GM19467 (cell line): ENCODE data around the gene PPM1L.
A peak's percentile ranks its signal among the peaks of the same experiment; 100 is the strongest.

Experiments
- ATAC-seq: cut with Tn5 transposase; IDR thresholded peaks from one replicate; pipeline ENCODE4 v1.9.1; 2021; ENCODE audit warnings: mild to moderate bottlenecking, moderate library complexity; ENCODE audit not compliant: unreplicated experiment

The PPM1L gene

DNA sequence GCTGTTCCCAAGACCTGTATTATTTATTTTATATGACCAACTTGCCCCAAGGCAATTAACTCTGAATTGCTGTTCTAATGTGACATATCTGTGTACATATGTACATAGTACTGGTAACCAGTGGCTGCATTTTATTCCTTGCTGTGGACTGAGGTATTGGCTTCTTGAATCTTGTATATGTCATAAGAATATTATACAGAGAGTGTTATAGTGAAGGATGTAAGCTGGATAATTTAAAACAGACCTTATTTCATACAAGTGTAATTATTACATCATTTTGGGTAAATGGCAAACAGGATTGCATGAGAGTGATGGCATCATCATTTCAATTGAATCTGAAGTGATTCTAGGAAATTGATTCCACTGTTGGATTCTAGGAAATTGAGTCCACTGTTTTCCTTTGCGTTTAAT lies 316.2 kb downstream of the PPM1L start:
- no peak for ATAC-seq

DNA sequence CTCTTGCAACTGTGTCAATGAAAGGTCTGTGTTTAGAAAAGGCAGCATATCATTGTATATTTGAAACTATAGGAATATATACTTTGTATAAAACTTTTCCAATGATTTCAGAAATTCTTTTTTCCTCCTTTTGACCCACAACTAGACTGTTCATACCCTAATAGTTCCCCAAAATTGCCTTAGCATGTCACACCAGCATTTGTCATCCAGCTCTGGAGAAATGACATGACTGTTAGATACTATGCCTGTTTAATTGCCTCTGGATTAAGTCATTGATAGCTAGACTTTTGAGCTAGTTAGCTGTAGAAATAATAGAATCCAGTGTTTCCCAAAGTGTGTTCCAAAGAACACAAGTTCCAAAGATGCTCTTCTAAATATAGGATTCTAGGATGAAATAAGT lies 316.7 kb downstream of the PPM1L start:
- ATAC-seq, result no peak

DNA sequence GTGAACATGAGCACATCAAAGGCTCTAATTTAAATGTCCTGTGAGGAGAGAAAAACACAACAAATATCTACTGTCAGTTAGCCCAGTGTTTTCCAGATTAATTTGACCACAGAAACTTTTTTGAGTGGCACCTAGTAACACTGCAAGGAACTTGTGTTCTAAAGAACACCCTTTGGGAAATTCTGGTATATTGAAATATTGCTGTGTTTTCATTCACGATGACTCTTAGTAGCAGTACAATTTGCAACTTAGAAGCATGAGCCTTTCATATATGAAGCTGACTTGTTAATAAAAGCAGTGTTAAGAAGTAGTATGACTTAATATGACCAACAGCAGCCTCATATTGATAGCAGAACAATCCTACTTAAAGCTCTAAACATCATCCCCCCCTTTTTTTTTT lies 317.1 kb downstream of the PPM1L start:
- ATAC-seq, result no peak

DNA sequence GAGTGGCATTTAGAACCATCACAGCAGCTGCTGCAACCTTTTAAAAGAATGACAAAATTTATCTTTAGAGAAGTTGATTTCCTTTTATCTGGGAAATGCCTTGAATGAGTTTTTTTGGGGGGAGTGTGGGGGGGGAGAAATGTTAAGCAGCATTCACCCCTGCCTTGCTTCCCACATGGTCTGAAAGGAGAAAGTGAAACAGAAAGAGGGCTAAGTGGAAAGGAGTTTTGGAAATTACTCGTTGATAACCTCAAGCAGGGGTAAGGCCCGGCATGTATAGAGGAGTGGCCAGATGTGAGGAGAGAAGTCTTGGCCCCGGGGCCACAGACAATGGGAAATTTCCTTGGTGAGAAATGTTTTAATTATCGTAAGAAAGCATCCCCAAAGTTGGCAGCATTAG lies 325.6 kb downstream of the PPM1L start:
- ATAC-seq, result peak; percentile 71

DNA sequence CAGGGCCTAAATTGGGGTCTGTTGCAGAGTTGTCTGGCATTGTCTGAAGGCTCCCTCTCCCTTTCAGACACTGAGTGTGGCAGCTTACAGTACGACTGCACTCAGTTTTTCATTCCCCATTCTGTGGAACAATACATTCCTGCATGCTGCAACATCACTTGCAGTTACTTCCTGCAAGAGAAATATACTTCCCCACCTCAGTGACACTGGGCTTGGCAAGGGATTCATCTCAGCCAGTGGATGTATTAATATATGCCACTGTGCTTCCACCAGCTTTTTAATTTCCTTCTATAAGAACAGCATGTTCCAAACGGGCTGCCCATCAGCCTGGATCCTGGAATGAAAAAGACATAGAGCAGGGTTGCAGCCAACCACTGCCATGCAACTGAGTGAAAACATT lies 326.0 kb downstream of the PPM1L start:
- ATAC-seq, result peak; percentile 25

DNA sequence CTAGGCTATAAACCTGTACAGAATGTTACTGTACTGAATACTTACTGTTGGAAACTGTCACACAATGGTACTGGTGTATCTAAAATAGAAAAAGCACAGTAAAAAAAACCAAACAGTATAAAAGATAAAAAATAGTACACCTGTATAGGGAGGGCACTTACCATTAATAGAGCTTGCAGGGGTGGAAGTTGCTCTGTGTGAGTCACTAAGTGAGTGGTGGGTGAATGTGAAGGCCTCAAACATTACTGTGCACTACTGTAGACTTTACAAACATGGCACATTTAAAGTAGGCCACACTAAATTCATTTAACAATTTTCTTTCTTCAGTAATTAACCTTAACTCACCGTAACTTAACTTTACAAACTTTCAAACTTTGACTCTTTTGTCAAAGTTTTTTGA lies 327.1 kb downstream of the PPM1L start:
- no peak for ATAC-seq

DNA sequence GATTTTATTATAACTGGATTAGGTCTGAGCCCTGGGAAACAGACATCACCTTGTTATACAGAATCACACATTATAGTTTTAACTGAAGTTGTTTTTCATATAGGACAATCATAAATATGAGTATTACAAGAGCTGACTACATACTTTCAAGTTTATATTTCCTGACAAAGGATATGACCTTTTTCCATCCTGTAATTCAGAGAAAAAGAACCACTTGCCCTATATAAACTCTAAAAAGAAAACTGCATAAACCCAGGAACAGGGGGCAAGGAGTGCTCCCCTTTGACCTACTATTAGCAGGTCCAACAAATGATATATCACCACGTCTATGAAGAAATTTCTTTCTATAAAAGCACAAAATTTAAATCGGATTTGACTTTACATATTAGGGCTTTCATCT lies 328.2 kb downstream of the PPM1L start:
- ATAC-seq, result no peak

DNA sequence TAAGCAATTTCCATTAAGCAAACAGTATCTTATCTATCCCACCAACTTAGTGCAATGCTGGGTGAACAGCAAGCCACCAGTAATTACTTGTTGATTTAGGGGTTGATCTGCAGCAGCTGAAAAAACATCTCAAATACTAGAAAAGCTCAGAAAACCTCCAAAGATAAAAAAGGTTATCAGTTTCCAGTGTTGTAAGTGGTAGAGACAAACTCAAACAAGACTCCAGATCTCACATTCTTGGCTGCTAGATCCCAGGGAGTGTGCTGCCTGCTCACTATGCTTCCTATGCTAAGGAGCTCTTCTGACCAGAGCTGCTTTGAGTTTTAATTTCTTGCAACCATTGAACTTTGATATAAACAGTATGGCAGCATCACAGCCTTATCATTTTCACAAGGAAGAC lies 337.9 kb downstream of the PPM1L start:
- no peak for ATAC-seq

DNA sequence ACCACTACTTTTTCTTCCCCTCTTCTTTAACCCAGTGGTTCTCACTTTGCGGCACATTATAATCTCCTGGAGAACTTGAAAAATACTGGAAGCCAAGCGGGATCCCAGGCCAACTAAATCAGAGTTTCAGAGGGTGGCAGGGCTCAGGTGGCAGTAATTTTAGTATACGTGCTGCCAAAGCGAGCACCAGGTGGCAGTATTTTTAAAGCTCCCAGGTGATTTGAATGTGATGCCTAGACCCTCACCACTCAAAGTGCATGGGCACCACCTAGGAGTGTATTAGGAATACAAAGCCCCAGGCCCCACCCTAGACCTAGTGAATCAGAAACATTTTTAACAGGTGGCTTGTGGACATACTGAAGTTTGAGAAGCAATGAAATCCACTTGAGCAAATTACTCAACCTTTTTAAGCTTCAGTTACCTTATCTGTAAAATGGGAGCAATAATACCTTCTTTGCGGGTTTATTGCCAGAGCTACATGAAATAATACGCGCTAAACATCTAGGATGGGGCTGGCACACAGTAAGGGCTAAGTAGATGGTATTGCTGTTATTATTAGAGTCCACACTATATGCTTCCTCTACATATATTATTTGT lies 340.8 kb downstream of the PPM1L start:
- no peak for ATAC-seq

DNA sequence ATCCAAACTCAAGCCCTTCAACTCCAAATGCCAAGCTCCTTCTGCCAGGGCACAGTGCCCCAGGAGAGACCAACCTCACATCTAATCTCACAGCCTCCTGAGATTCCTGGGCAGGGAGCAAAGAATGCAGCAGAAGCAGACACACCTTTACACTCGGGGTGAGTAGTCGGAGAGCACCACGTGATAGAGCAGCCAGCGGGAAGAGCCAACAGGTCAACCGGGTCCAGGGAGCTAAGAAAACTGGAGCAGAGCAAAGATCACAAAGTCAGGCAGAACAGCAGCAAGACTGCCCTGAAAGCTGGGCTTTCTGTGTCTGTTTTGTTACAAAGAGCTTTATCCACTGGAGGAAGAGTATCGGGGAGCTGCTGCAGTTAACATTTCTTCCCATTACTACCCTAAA lies 345.0 kb downstream of the PPM1L start:
- no peak for ATAC-seq

DNA sequence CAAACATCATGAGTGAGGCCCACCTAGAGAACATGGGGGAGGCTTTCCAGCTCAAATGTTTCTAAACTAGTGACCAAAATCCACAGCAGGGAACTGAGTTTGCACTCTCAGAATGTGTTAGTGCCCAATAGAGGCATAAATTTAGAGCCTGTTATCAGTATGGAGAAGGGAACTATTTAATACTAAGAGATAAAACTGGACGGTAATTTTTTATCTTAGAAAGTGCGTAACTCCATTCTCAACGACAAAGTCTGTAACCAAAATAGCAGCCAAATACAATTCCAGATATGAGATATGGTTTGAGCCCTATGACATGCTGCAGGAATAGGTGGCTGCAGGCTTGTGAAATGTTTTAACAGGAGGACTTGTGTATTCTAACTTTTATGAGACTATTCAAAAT lies 345.6 kb downstream of the PPM1L start:
- no peak for ATAC-seq

DNA sequence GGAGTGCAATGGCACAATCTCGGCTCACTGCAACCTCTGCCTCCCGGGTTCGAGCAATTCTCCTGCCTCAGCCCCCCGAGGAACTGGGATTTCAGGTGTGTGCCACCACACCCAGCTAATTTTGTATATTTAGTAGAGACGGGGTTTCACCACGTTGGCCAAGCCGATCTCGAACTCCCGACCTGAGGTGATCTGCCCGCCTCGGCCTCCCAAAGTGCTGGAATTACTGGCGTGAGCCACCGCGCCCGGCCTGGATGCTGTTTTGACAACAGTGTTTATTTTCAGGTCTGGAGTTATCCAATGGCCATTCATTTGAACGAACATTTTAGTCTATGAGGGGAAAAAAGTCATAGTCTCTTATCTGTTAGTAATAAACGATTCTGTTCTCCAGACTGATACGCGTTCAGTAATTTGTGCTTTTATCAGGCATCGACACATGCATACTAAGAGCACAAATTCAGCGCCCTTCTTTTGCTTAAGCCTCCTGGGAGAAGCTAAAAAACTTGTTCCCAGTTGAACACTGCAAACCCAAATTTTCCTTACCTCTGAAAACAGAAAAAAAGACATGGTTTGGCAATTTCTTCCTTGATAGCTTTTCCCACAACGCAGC lies 347.9 kb downstream of the PPM1L start:
- no peak for ATAC-seq

DNA sequence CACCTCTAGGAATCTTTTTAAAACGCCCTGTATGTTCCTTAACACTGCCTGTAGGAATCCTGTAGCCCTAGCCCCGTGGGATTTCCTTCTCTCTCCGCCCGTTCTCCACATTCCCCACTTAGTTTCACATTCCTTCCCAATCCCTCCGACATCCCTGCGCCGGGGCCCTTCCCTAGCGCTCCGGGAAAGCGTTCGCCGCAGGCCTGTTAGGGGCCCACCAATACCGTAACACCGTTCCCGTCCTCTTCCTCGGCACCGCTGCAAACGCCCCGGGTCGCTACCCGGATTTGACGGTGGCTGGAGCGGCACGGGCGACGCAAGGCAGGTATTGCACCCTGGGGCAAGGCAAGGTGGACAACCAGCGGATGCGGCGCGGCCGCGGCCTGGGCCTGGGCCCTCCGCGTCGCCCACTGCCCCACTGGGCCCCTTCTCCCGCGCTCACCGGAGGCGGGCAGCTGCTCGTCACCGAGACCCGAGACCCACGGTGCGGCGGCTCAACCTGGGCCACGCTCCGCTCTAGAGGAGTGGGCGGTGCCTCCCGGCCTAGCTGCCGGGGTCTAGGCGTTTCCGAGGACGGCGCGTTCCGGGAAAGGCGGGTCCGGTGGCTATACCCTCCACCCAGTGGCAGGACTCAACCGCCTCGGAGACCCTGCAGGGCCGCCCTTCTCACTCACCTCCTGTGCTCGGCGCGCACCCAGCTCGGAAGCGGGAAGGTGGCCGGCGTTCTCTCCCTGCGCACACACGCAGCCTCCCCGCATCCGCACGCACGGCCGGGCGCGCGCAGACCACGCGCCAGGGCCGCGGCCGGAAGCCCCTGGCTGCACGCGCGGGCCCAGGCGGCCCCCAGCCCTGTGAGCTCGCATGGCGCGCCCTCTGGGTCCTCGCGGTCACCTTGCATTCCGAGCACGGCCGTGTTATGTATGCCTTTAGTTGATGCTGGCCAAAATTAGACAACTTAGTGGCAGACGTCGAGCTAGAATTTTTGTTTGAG lies 348.8 kb downstream of the PPM1L start, which contains the start of gene B3GALNT1:
TSS of gene B3GALNT1 (minus strand) at position 789 of the 991 bp plus-strand sequence. CDS start 18,595 bp downstream, outside the sequence.
- ATAC-seq, result peak; percentile 74

DNA sequence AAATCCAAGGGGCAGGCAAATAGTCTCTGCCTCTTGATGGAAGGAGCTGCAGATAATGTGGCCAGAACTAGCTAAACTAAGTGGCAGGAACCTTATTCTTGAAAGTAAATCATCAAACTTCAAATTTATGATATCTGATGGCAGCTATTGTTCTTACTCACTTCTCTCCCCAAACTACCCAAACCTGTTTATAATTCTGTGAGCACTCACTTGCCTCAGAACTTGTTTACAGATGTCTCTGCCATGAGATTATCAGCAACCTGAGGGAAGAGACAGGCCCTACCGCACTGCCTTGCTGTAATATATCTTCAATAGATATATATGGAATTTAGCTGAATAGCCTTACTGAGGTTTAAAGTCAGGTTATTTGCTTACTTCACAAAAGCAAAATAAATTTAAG lies 351.3 kb downstream of the PPM1L start:
- no peak for ATAC-seq

DNA sequence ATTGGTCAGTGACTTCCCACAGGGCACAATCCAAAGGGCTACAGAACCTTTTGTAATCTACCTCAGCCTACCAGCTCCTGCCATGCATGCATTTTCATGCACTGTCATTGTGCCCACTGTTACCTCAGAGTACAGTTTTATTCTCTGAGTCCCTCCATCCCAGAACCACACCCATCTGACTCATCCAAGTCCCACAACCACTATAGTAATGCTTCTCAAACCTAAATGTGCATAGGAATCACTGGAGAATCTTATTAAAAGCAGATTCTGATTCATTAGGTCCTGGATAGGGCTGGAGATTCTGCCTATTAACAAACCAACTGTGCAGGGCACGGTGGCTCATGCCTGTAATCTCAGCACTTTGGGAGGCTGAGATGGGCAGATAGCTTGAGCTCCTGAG lies 352.8 kb downstream of the PPM1L start:
- no peak for ATAC-seq

DNA sequence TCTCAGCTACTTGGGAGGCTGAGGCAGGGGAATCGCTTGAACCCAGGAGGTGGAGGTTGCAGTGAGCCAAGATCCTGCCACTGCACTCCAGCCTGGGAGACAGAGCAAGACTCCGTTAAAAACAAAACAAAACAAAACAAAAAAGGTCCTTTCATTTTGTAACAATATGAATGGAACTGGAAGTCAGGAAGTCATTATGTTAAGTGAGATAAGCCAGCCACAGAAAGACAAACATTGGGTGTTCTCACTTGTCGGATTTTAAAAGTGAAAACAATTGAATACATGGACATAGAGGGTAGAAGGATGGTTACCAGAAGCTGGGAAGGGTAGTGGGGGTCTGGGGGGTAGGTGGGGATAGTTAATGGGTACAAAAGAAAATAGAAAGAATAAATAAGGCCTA lies 361.6 kb downstream of the PPM1L start:
- ATAC-seq, result no peak

DNA sequence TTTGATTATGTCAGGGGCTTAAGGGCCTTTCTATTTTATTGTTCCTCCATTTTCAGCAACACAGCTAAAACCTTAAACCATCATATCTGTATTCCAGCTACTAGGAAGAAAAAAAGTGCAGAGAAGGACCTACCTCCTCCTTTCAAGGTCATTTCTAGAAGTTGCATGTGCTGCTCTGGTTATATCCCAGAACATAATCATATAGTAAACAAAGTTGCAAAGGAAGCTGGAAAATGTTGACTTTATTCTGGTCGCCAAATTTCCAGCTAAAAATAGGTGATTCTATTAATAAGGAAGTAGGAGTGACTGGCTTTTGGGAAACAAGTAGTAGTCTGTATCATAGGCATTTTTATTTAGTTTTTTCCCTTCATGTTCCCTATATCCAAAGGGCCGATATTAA lies 370.5 kb downstream of the PPM1L start:
- no peak for ATAC-seq
